AG09319 (cell line): ENCODE data around the gene ACTR5.

Source experiments
- DNase-seq: peaks from one replicate; pipeline ENCODE4 v3.0.0-alpha.2; 2010; ENCODE audit warnings: low read depth; ENCODE audit errors: extremely low read depth
- TF ChIP-seq, protein P1 (sequence below): IDR thresholded peaks from 2 replicates; pipeline ENCODE4 v1.5.1; 2011; ENCODE audit warnings: low read depth, mild to moderate bottlenecking, inconsistent platforms, low read length, moderate library complexity

Gene ACTR5

DNA sequence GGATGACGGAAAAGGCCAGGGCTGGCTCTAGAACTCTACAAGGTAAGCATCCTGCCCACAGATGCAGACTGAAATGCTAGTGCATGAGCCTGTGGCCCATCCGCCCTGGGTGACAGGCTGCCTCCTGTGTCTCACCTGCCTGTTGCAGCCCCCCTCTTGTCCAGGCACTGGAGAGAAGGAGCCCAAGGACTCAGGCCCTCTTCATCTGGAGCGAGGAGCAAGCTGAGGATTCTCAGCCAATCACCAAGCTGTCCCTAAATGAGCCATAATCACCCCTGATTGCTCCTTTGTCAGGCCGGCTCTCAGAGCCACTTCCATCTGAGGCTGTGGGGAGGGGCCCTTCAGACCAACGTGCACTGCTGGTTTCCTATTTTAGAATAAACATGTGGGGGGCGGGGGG, 34.0 kb upstream of the ACTR5 start:
- DNase-seq = no peak

DNA sequence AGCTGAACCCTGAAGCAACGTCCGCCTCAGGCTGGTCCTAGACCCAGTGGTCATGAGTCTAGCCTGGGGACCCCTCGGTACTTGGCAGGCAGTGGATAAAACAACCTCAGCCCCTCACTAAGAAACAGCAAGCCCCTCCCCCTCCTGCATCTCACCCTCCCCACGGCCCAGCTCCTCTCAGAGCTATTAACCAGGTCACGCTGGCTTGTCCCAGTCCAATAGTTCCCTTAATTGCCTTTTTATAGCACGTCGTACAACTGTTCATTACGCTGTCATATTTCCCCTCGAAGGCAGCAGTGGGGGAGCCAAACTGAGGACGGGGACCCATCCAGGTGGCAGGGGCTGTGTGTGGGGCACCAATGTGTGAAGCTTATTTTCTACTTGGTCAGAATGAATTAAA, 32.6 kb upstream of the ACTR5 start:
- no peak for DNase-seq
- TF ChIP-seq, protein P1, sequence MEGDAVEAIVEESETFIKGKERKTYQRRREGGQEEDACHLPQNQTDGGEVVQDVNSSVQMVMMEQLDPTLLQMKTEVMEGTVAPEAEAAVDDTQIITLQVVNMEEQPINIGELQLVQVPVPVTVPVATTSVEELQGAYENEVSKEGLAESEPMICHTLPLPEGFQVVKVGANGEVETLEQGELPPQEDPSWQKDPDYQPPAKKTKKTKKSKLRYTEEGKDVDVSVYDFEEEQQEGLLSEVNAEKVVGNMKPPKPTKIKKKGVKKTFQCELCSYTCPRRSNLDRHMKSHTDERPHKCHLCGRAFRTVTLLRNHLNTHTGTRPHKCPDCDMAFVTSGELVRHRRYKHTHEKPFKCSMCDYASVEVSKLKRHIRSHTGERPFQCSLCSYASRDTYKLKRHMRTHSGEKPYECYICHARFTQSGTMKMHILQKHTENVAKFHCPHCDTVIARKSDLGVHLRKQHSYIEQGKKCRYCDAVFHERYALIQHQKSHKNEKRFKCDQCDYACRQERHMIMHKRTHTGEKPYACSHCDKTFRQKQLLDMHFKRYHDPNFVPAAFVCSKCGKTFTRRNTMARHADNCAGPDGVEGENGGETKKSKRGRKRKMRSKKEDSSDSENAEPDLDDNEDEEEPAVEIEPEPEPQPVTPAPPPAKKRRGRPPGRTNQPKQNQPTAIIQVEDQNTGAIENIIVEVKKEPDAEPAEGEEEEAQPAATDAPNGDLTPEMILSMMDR = no peak

More for the DNA sequence above, 34.0 kb upstream of the ACTR5 start:
- TF ChIP-seq, protein P1 = no peak

- no peak for DNase-seq
- TF ChIP-seq, protein P1 = no peak
Measured at GRCh38 chr20:38722683-38723016, 25.6 kb upstream of the ACTR5 start.

GRCh38 chr20:38723017-38723847, 25.0 kb upstream of the ACTR5 start:
- TF ChIP-seq, protein P1 = no peak
- no peak for DNase-seq

DNA sequence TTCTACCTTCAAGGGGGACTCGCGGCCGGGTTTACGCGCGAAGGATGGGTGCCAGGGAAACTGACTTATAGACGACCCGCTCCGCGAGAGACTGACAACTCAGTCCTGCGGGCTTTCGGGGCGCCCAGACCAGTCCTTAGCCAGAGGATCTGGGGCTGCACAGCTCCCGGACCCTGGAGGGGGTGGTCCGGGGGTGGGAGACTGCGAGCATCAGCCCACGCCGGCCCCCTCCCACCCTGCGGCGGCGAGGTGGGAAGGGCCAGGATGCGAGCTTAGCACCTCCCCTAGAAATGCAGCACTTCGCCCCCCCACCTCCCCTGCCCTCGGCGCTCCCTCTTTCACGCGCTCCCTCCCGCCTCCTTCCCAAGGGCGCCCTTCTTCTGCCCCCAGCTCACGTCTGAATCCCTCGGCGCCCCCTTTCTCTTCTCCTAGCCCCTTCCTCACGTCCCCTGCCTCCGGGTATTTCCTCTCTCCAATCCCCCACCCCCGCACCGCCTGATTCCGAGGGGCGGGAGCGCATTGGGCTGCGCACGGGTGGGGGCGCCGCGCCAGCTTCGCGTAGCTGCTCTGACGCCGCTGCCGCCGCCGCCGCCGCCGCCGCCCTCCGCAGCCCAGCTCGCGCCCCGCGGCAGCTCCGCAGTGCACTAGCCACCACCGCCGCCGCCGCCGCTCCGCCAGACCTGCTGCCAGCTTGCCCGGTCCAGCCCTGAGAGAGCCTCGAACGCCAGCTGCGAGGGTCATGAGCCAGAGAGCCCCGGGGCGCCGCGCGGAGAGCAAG, 24.2 kb upstream of the ACTR5 start, which contains the start of gene SLC32A1:
Gene SLC32A1, plus strand, starts transcription at position 639 of the 778 bp plus-strand sequence. CDS start 239 bp downstream, outside the sequence.
- TF ChIP-seq, protein P1 = no peak
- no peak for DNase-seq

DNA sequence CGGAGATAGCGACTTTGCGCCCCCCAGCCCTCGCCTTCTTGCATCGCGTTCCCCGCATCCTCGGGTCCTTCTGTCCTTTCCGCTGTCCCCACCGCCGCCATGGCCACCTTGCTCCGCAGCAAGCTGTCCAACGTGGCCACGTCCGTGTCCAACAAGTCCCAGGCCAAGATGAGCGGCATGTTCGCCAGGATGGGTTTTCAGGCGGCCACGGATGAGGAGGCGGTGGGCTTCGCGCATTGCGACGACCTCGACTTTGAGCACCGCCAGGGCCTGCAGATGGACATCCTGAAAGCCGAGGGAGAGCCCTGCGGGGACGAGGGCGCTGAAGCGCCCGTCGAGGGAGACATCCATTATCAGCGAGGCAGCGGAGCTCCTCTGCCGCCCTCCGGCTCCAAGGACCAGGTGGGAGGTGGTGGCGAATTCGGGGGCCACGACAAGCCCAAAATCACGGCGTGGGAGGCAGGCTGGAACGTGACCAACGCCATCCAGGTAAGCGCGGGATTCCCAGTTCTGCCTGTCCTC, 23.6 kb upstream of the ACTR5 start:
- no peak for DNase-seq
- TF ChIP-seq, protein P1 = no peak
